K562 (cell line): ENCODE data around the gene FSTL3. TPM values are rescaled to one million over a fixed set of nuclear protein-coding genes. Genes with fewer than 3 reads are reported as not detected.

Experiments
- ARID1B ChIP-seq: fragments of 450-650 bp; IDR thresholded peaks from 2 replicates; pipeline ENCODE4 v1.6.1; 2016; ENCODE audit warnings: antibody characterized with exemption, mild to moderate bottlenecking, inconsistent platforms
- BCL6 ChIP-seq: fragments of 250-450 bp; sonication (Bioruptor Pico); IDR thresholded peaks from 2 replicates; pipeline ENCODE4 v1.4.0; 2020
- CXXC5 ChIP-seq: fragments of 250-450 bp; sonication (Bioruptor Pico); IDR thresholded peaks from 2 replicates; pipeline ENCODE4 v1.8.0; 2022; ENCODE audit warnings: inconsistent platforms, mild to moderate bottlenecking, moderate library complexity
- DLX4 ChIP-seq: fragments of 250-450 bp; sonication (Bioruptor Pico); IDR thresholded peaks from 2 replicates; pipeline ENCODE4 v1.6.1; 2021; ENCODE audit warnings: mild to moderate bottlenecking
- ELK1 ChIP-seq: sonication (generic); formaldehyde crosslinking; IDR thresholded peaks from 2 replicates; pipeline ENCODE4 v1.8.1; 2022; ENCODE audit warnings: missing genetic modification reagents
- GABPB2 ChIP-seq: fragments of 250-450 bp; sonication (Bioruptor Pico); conservative IDR thresholded peaks from 2 replicates; pipeline ENCODE4 v1.5.1; 2021; ENCODE audit warnings: mild to moderate bottlenecking
- HDAC1 ChIP-seq, 2 experiments: fragments of 450-650 bp; IDR thresholded peaks; 2 replicates each; pipeline ENCODE4 v1.6.1; 2016 to 2017; ENCODE audit warnings: inconsistent platforms in 1 of 2, mild to moderate bottlenecking in 1 of 2, moderate library complexity in 1 of 2
- HNRNPL ChIP-seq: fragments of 200-400 bp; formaldehyde crosslinking; IDR thresholded peaks from 2 replicates; pipeline ENCODE4 v1.6.1; 2017; ENCODE audit warnings: low read depth, mild to moderate bottlenecking, low read length
- NCOA6 ChIP-seq: fragments of 450-650 bp; IDR thresholded peaks from 2 replicates; pipeline ENCODE4 v1.6.1; 2017; ENCODE audit warnings: mild to moderate bottlenecking
- NELFE ChIP-seq: IDR thresholded peaks from 2 replicates; pipeline ENCODE4 v1.6.1; 2011; ENCODE audit warnings: mild to moderate bottlenecking; ENCODE audit not compliant: insufficient read depth, insufficient read length
- SIX5 ChIP-seq, 2 experiments: IDR thresholded peaks; 2 replicates each; pipeline ENCODE4 v1.6.1; 2011; ENCODE audit warnings: low read length in 2 of 2, borderline replicate concordance in 1 of 2, low read depth in 1 of 2, mild to moderate bottlenecking in 1 of 2, moderate library complexity in 1 of 2; ENCODE audit not compliant: insufficient read depth in 1 of 2
- SNAPC5 ChIP-seq: fragments of 250-450 bp; sonication (Bioruptor Pico); IDR thresholded peaks from 2 replicates; pipeline ENCODE4 v1.8.0; 2021; ENCODE audit warnings: moderate library complexity, mild to moderate bottlenecking, inconsistent platforms
- SRF ChIP-seq, 2 experiments: fragments of 250-450, 450-650 bp in 1 of 2; sonication (Bioruptor Pico) in 1 of 2; sonication (generic) in 1 of 2; formaldehyde crosslinking; IDR thresholded peaks; 2 replicates each; pipeline versions ENCODE4 v1.5.0 to v1.5.1; 2020 to 2022; ENCODE audit warnings: mild to moderate bottlenecking in 1 of 2, missing genetic modification reagents in 1 of 2
- TBP ChIP-seq: optimal IDR thresholded peaks from 2 replicates; pipeline ENCODE3; 2011; ENCODE audit warnings: low read depth, low read length, improper control_type of control experiment
- TFE3 ChIP-seq: fragments of 450-650 bp; formaldehyde crosslinking; IDR thresholded peaks from 2 replicates; pipeline ENCODE4 v1.4.0; 2020; ENCODE audit warnings: mild to moderate bottlenecking, mixed read lengths
- TRIM28 ChIP-seq: fragments of 450-650 bp; IDR thresholded peaks from 2 replicates; pipeline ENCODE4 v1.6.1; 2017
- ZBTB34 ChIP-seq: fragments of 250-450 bp; sonication (Bioruptor Pico); IDR thresholded peaks from 2 replicates; pipeline ENCODE4 v1.8.0; 2021; ENCODE audit warnings: mild to moderate bottlenecking, moderate library complexity
- ZNF311 ChIP-seq: fragments of 250-450 bp; sonication (Bioruptor Pico); IDR thresholded peaks from 2 replicates; pipeline ENCODE4 v1.4.0; 2020; ENCODE audit warnings: mild to moderate bottlenecking, moderate library complexity
- ZNF551 ChIP-seq: fragments of 250-450 bp; sonication (Bioruptor Pico); IDR thresholded peaks from 2 replicates; pipeline ENCODE4 v1.5.0; 2021; ENCODE audit warnings: mild to moderate bottlenecking, moderate library complexity
- ZNF740 ChIP-seq, 3 experiments: fragments of 200-800 bp in 1 of 3; sonication (Bioruptor generic) in 1 of 3; sonication (generic) in 1 of 3; formaldehyde crosslinking in 1 of 3; IDR thresholded peaks; 2 replicates each; pipeline versions ENCODE4 v1.6.1 to v1.8.0; 2016 to 2022; ENCODE audit warnings: mild to moderate bottlenecking in 2 of 3, missing compliant biosample characterization in 2 of 3, missing genetic modification characterization in 2 of 3, missing genetic modification reagents in 1 of 3
- ZNF77 ChIP-seq: fragments of 250-450 bp; sonication (Bioruptor Pico); IDR thresholded peaks from 2 replicates; pipeline ENCODE4 v1.5.0; 2020
- polyA plus RNA-seq, 8 experiments: library from polyadenylated mRNA; depleted of rRNA in 4 of 8; stranded (reverse) in 5 of 8; unstranded in 3 of 8; fragments of >200 nt; fragmentation: Nextera tagmentation in 2 of 8; fragmentation: Illumina TruSeq in 1 of 8; extraction: Ambion mirVana in 2 of 8; extraction: Trizol in 1 of 8; gene quantifications; 2 replicates each; pipeline versions ENCODE4 v1.2.1 to v1.2.3, GENCODE V29; 2011 to 2014; ENCODE audit warnings: inconsistent platforms in 1 of 8, missing spikeins in 1 of 8
- total RNA-seq, 7 experiments: library from RNA; depleted of rRNA in 6 of 7; stranded (reverse); fragments of >200 nt in 6 of 7; fragmentation: Illumina TruSeq in 2 of 7; extraction: Trizol in 2 of 7; gene quantifications; 2 replicates each; pipeline versions ENCODE4 v1.2.1 to v1.2.3, GENCODE V29; 2011 to 2021; ENCODE audit warnings: low replicate concordance in 1 of 7

Gene FSTL3
- total and polyA plus RNA-seq, 9 of the 15 experiments (the other 6 are each of a cell fraction or from before 2014, with no cell fraction given), result 0.35 to 6.8 (median 4.2) TPM; not detected in 1

GRCh38 chr19:632579-633067, 43.6 kb upstream of the FSTL3 start (continued):
- TF ChIP-seq ZNF77 (CRISPR knock-in tag), result no peak
- TF ChIP-seq NCOA6, result no peak
- no peak for TF ChIP-seq ZNF311 (CRISPR knock-in tag)
- no peak for TF ChIP-seq BCL6 (CRISPR knock-in tag)
- no peak for TF ChIP-seq SNAPC5 (CRISPR knock-in tag)
- no peak for TF ChIP-seq ELK1 (CRISPR knock-in tag)
- no peak for TF ChIP-seq ZNF551 (CRISPR knock-in tag)
- TF ChIP-seq SIX5 (IDR thresholded peaks at IDR 0.05; ENCODE audit: borderline replicate concordance in 1 of 2, insufficient read depth in 1 of 2, low read depth in 1 of 2, low read length in 2 of 2), result no peak
- no peak for TF ChIP-seq GABPB2 (CRISPR knock-in tag)
- TF ChIP-seq CXXC5 (CRISPR knock-in tag), result peak; percentile 25; the same call in 1 of the 2 replicates
- TF ChIP-seq ARID1B, result no peak
- TF ChIP-seq TFE3 (CRISPR knock-in tag), result no peak
- TF ChIP-seq TRIM28, result no peak
- peak; percentile 40 for TF ChIP-seq TBP
- no peak for TF ChIP-seq HNRNPL
- TF ChIP-seq ZNF740 (CRISPR knock-in tag; IDR thresholded peaks at IDR 0.05), result 0 out of 2 replicates have a peak, but pooled peaks have one; percentile 3
- no peak for TF ChIP-seq ZNF740 (tag; IDR thresholded peaks at IDR 0.05)
- no peak for TF ChIP-seq DLX4 (CRISPR knock-in tag)
- no peak for TF ChIP-seq NELFE
- TF ChIP-seq HDAC1 (IDR thresholded peaks at IDR 0.05), result no peak; a peak in 1 of 4 replicates
- no peak for TF ChIP-seq ZBTB34 (CRISPR knock-in tag)
- no peak for TF ChIP-seq SRF (CRISPR knock-in tag; IDR thresholded peaks at IDR 0.05)
